Urinary bladder (tissue), 2 donors: Measurements from ENCODE around the gene CYB5R3. TPM values are rescaled to one million over a fixed set of nuclear protein-coding genes. Genes with fewer than 3 reads are reported as not detected.

Experiments
- polyA plus RNA-seq: library from polyadenylated mRNA; stranded (reverse); fragments of 200-250 nt; gene quantifications from one replicate; pipeline ENCODE4 v1.2.3, GENCODE V29; 2013
- small RNA-seq: library from RNA; depleted of rRNA; stranded (forward); fragments of <200 nt; gene quantifications from one replicate; pipeline ENCODE3, GENCODE V24; 2014
- total RNA-seq: library from RNA; depleted of rRNA; stranded (reverse); fragments of >200 nt; gene quantifications from one replicate; pipeline ENCODE4 v1.2.3, GENCODE V29; 2014
- donor health status: healthy.

CYB5R3 gene
- total and polyA plus RNA-seq, 2 donors, result 33.8 to 359 TPM

Small RNAs within 50 kb of the gene (small RNA-seq; reads per million reads assigned to genes)
- not detected for gene RNU6-513P

Other genes with a start within 250 kb of the CYB5R3 start
- gene NFAM1, start 217.0 kb downstream of the CYB5R3 start, total RNA-seq, result 0.79 TPM
- gene NFAM1, start 217.0 kb downstream of the CYB5R3 start, polyA plus RNA-seq, result 1.2 TPM
- gene RRP7A, start 129.6 kb downstream of the CYB5R3 start, total RNA-seq, result 14.4 TPM
- 22.4 TPM for gene RRP7A, start 129.6 kb downstream of the CYB5R3 start, polyA plus RNA-seq
- gene SERHL2, start 95.4 kb downstream of the CYB5R3 start, total RNA-seq, result 4.0 TPM
- 4.3 TPM for gene SERHL2, start 95.4 kb downstream of the CYB5R3 start, polyA plus RNA-seq
- 19.9 TPM for gene POLDIP3, start 34.5 kb downstream of the CYB5R3 start, total RNA-seq
- 54.9 TPM for gene POLDIP3, start 34.5 kb downstream of the CYB5R3 start, polyA plus RNA-seq
- 0.37 TPM for gene ATP5MGL, start 8.8 kb downstream of the CYB5R3 start, total RNA-seq
- gene ATP5MGL, start 8.8 kb downstream of the CYB5R3 start, polyA plus RNA-seq, result not detected
- 10.7 TPM for gene A4GALT, start 71.5 kb upstream of the CYB5R3 start, total RNA-seq
- gene A4GALT, start 71.5 kb upstream of the CYB5R3 start, polyA plus RNA-seq, result 71.2 TPM
- gene ARFGAP3, start 207.9 kb upstream of the CYB5R3 start, total RNA-seq, result 59.6 TPM
- 33.1 TPM for gene ARFGAP3, start 207.9 kb upstream of the CYB5R3 start, polyA plus RNA-seq